Measurements from ENCODE around the gene STAG1.
A peak's percentile ranks its signal among the peaks of the same experiment; 100 is the strongest.
"Not testable (repeated sequence)": the region's sequence is repeated elsewhere in the genome, so short reads cannot be mapped to it uniquely, and the experiment has no call there.

STAG1 gene

GRCh38 chr3:136414476-136414875 lies 337.7 kb downstream of the STAG1 start:
- DNase-seq: no peak

- no peak for DNase-seq
Measured at GRCh38 chr3:136412307-136412706, 339.9 kb downstream of the STAG1 start.

DNA sequence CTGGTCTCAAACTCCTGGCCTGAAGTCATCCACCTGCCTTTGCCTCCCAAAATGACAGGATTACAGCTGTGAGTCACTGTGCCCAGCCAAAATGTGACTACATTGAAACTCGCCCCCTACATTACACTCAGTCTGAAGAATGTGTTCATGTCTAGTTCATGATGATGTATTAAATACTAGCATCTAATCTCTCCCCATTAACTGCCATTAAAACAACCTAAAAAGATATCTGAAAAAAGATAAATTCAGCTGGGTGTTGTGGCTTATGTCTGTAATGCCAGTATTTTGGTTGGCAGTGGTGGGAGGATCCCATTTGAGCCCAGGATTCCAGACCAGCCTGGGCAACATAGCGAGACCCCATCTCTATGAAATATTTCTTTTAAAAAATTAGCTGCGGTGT lies 342.6 kb downstream of the STAG1 start:
- no peak for DNase-seq

DNA sequence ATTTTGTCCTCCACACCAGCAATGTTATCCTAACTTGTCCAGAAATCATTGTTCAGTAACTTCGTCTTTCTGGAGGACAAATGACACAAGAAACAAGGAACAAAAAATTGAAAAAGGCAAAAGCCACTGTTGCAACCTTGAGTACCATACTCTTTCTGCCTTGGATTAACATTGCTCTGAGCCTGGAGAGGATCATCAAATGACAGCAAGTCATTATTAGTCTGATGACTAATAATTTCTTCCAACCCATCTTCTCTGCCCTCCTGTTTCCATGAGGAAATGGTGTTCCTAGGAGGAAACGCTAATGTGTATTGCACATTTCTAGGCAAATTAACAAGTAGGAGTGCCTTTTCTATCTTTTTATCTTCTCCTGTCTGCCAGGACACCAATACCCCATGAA lies 348.1 kb downstream of the STAG1 start:
- DNase-seq: no peak

- no peak for DNase-seq
Measured at GRCh38 chr3:136396916-136397315, 355.3 kb downstream of the STAG1 start.

- DNase-seq: no peak
Measured at GRCh38 chr3:136390574-136390973, 361.6 kb downstream of the STAG1 start.

GRCh38 chr3:136387031-136387430 lies 365.1 kb downstream of the STAG1 start:
- DNase-seq: no peak

DNA sequence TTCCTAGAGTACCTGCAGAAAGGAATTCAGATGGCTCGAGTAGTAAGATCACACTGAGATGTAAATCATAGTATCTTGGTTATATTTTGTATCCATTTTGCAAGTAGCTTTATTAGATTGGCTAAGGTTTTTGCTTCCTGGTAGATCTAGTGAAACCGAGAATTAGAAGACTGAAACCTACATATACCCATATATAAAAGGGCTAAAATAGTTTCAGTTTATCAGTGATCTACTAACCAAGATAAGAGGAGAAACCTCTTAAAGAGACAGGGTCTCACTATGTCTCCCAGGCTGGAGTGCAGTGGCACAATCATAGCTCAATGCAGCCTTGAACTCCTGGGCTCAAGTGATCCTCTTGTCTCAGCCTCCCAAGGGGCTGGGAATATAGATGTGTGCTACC lies 366.7 kb downstream of the STAG1 start:
- DNase-seq: no peak

DNA sequence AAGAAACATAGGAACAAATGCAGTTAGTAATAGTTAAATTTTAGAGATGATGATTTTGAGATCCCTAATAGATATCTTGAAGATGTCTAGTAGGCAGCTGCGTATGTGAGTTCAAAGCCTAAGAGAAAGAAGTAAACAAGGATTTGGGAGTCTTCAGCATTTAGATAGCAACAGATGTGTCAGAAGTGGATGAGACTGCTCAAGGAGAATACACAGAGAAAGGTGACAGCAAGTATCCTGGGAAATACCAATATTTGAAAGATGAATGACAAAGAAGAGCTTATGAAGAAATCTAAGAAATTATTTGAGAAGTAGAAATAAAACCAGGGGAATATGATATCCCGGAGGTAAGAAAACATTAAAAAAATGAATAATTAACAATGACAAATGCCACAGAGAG lies 371.1 kb downstream of the STAG1 start:
- DNase-seq: no peak

DNA sequence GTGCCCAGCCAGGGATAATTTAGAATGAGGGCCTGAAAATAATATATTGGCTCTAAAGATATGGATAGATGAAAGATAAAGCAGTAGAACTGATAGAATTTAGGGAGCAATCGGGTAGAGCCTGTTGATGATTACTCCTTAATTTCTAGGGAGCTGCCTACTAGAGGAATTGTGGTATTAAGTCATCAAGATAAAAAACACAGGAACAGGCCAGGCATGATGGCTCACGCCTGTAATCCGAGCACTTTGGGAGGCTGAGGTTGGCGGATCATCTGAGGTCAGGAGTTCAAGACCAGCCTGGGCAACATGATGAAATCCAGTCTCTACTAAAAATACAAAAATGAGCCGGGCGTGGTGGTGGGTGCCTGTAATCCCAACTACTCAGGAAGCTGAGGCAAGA lies 371.6 kb downstream of the STAG1 start:
- DNase-seq: no peak

DNA sequence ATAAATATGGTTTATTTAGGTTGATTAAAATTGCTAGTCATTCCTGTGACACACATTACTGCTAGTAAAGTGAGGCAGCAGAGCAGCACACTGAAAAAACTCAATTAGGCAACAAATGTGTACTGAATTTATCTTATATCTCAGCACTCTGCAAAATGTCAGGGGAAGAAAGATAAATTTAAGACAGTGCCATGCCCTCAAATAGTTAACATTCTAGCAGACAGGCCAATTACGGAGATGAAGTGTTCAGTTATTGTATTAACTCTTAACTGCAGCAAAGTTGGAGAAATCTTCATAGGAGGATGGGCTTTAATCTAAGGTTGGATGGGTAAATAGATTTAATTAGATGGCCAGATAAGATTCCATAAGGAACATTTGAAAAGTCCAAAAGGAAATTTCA lies 374.2 kb downstream of the STAG1 start:
- DNase-seq: no peak

GRCh38 chr3:136377508-136377907 lies 374.7 kb downstream of the STAG1 start:
- no peak for DNase-seq

GRCh38 chr3:136375800-136376199 lies 376.4 kb downstream of the STAG1 start:
- DNase-seq: not testable (repeated sequence)

GRCh38 chr3:136366289-136366688 lies 385.9 kb downstream of the STAG1 start:
- DNase-seq: no peak

DNA sequence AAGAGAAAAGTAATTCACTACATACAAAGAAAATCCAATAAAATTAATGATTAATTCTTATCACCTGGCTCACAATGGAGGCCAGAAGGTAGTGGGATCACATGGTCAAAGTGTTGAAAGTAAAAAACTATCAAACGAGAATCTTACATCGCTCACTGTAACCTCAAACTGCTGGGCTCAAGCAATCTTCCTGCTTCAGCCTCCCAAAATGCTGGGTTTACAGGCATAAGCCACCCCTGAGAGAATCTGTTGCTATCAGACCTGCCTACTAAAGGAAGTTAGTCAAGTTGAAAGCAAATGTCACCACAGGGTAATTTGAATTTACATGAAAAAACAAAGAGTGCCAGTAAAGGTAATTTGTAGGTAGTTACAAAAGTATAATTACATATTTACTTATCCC lies 398.7 kb downstream of the STAG1 start:
- no peak for DNase-seq

DNA sequence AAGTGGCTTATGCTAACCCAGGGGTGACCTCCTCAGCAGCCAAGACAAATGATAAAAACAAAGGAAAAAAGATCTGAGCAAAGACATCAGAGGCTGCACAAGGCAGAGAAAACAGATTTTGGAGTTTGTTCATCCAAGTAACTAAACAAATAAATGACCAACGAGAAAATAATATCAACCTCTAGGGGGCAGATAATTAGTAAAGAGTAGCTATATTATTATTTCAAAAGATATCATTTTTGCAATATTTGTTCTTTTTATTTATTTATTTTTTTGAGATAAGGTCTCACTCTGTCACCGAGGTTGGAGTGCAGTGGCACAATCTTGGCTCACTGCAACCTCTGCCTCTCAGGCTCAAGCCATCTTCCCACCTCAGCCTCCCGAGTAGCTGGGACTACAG lies 400.3 kb downstream of the STAG1 start:
- no peak for DNase-seq

DNA sequence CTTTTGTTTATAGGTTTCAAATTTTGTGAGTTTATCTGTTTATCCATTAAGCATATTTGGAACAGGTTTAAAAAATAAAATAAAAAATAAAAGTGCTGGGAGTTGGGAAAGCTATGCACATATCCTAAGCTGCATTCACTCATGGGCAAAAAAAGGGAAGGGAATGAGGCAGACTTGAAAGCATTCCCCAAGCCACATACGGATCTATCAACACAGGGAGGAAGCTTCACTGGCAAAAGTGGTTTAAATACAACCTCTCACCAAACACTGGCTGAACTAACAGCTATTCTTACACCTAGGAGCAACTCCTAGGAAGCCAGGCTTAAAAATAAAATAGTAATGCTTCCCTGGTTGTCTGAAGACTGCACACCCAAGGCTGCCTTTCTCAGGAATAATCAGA lies 400.8 kb downstream of the STAG1 start:
- no peak for DNase-seq

- DNase-seq: no peak
Measured at GRCh38 chr3:136350557-136350956, 401.6 kb downstream of the STAG1 start.

- no peak for DNase-seq
Measured at GRCh38 chr3:136350132-136350531, 402.0 kb downstream of the STAG1 start.

DNA sequence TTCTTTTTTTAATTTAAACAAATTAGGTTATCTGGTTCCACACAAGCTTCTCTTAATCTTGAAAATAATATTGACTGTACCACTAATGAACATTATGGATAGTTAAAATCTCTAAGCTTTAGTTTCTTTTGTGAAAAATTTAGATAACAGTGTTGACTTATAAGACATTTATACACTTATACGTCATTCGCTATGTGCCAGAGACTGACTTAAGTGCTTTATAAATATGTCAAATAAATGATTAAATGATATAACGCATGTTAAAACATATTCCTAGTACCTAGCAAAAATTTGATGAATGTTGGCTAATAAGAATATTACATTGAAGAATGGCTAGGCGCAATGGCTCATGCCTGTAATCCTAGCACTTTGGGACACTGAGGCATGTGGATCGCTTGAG lies 405.7 kb downstream of the STAG1 start:
- no peak for DNase-seq

DNA sequence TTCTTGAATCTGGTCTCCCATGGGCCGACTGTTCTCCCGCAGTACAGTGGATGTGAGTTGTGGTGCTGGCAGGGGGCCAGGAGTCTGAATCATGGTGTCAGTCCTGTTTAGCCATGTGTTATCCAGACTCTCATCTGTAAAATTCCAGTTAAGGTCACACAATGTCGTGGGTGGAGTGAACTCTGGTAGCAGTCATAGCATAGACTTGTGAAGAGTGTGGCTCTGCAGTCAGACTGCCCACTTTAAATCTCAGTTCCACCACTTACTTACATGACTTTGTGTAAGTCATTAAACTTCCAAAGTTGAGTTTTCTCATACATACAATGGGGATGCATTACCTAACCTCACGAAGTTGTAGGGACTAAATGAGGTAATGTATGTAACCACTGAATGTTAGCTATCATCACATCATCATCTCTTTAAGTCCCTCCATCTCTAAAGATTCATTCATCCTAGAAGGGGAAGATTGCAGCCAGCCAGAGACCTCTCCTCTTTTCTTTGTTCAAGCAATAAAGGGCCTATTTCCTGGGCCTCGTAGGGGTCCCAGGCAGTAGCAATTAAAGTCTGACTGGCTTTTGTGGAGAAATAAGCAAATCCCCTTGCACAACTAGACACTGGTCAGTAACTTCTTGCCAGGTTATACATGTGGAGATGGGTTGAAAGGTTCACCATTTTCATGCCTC lies 408.2 kb downstream of the STAG1 start:
- DNase-seq: peak in 10 of 58 donors; percentile 1 to 77 (median 10)

DNA sequence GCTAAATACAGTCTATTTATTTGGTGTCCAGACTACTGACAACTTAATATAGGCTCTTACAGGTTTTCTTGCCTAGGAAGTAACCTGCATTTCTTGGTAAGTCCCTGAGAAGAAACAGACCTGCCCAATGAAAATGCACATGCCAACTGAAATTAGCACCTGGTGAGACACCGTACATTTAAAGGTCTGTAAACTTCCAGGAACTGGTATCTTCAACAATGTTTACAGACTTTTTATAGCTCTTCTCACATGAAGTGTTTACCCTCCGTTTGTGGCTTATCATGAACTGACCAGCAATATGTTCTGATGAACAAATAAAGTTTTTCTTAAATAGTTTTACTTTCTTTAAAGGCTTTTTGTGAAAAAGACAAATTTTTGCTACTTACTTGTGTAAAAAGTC lies 408.7 kb downstream of the STAG1 start:
- DNase-seq: no peak

GRCh38 chr3:136336329-136337100 lies 415.7 kb downstream of the STAG1 start:
- no peak for DNase-seq

Measured in anterior cingulate cortex (tissue), 58 donors.